Spleen (tissue), 11 donors: ENCODE results near the gene PLCG2. TPM values are rescaled to one million over a fixed set of nuclear protein-coding genes. Genes with fewer than 3 reads are reported as not detected.
"Not testable (repeated sequence)": the region's sequence is repeated elsewhere in the genome, so short reads cannot be mapped to it uniquely, and the experiment has no call there.

Source experiments
- DNase-seq: peaks from one replicate; pipeline ENCODE4 v3.0.0-alpha.2; 2020
- H3K27ac ChIP-seq, 8 donors: fragments of 200-600 bp; sonication (generic) in 7 of 8; 1 replicate in 4 of 8; 2 replicates in 4 of 8; pipeline versions ENCODE4 v1.5.0 to v1.8.0; 2016 to 2021; ENCODE audit warnings: inconsistent platforms in 4 of 8, mild to moderate bottlenecking in 4 of 8, moderate library complexity in 1 of 8
- H3K27me3 ChIP-seq, 7 donors: fragments of 200-600 bp; sonication (generic) in 6 of 7; replicated peaks in 1 of 7; 1 replicate in 4 of 7; 2 replicates in 3 of 7; pipeline versions ENCODE4 v1.5.0 to v1.8.0; 2016 to 2021; ENCODE audit warnings: inconsistent platforms in 3 of 7, mild to moderate bottlenecking in 1 of 7
- H3K36me3 ChIP-seq, 6 donors: fragments of 200-600 bp; sonication (generic) in 5 of 6; 1 replicate in 4 of 6; 2 replicates in 2 of 6; pipeline versions ENCODE4 v1.5.0 to v1.8.0; 2016 to 2021; ENCODE audit warnings: inconsistent platforms in 2 of 6
- H3K4me1 ChIP-seq, 6 donors: fragments of 200-600 bp; sonication (generic) in 5 of 6; 1 replicate in 3 of 6; 2 replicates in 3 of 6; pipeline versions ENCODE4 v1.5.0 to v1.8.0; 2016 to 2021; ENCODE audit warnings: inconsistent platforms in 3 of 6
- H3K4me3 ChIP-seq, 8 donors: fragments of 200-600 bp; sonication (generic) in 7 of 8; 1 replicate in 4 of 8; 2 replicates in 4 of 8; pipeline versions ENCODE4 v1.5.0 to v1.8.0; 2016 to 2021; ENCODE audit warnings: inconsistent platforms in 4 of 8, mild to moderate bottlenecking in 4 of 8, moderate library complexity in 2 of 8
- H3K9me3 ChIP-seq, 8 donors: fragments of 200-600 bp; sonication (generic) in 7 of 8; 1 replicate in 4 of 8; 2 replicates in 4 of 8; pipeline versions ENCODE4 v1.5.0 to v1.8.0; 2016 to 2021; ENCODE audit warnings: inconsistent platforms in 4 of 8
- POLR2A ChIP-seq, 3 donors: fragments of 450-650 bp; IDR thresholded peaks; one replicate each; pipeline ENCODE4 v1.5.1; 2017; ENCODE audit warnings: antibody characterized with exemption in 3 of 3, mild to moderate bottlenecking in 1 of 3
- POLR2AphosphoS5 ChIP-seq, 3 donors: sonication (generic); formaldehyde crosslinking; IDR thresholded peaks; one replicate each; pipeline ENCODE4 v1.5.1; 2017; ENCODE audit warnings: antibody characterized with exemption in 3 of 3
- WGBS, 5 donors: extraction: QIAGEN DNeasy Blood & Tissue Kit in 3 of 5; methylation state at CpG; one replicate each; pipeline versions ENCODE4 v1.1.5 to v1.1.7; 2013 to 2018; 5-methylcytosine and 5-hydroxymethylcytosine counted together
- intact Hi-C: fragments of 100-400 bp; cut with DNase I; formaldehyde crosslinking; loops from one replicate; pipeline ENCODE4 v1.15.0; 2023; ENCODE audit warnings: low total_unique reads
- polyA plus RNA-seq, 3 donors: library from polyadenylated mRNA; stranded (reverse); fragments of 200-250 nt; gene quantifications; one replicate each; pipeline ENCODE4 v1.2.1, GENCODE V29; 2013
- total RNA-seq, 7 donors: library from RNA; depleted of rRNA in 3 of 7; stranded (reverse); fragments of >200 nt in 3 of 7; fragmentation: NEBNext Ultra II Directional in 4 of 7; extraction: Animal tissue kit (Norgen Biotek cat#: 25700) in 4 of 7; gene quantifications; one replicate each; pipeline versions ENCODE4 v1.1.0 to v1.2.1, GENCODE V29; 2016 to 2021
- TF ChIP-seq, protein P1 (sequence below), 11 experiments: fragments of 200-600 bp in 7 of 11; fragments of 450-650 bp in 4 of 11; sonication (generic) in 4 of 11; IDR thresholded peaks in 8 of 11; conservative IDR thresholded peaks in 3 of 11; 1 replicate in 7 of 11; 2 replicates in 4 of 11; pipeline versions ENCODE4 v1.4.0 to v1.8.0; 2016 to 2021; ENCODE audit warnings: antibody characterized with exemption in 11 of 11, inconsistent platforms in 4 of 11, mild to moderate bottlenecking in 1 of 11
- donor health status: healthy with polysubstance abuse.
- donor health status: DM: no; HTN: no; CAD: no; lungs with moderate emphysema.
- donor health status: DM: no; HTN: no; CAD: no.
- donor health status: Bipolar disorder and iron deficiency.
- donor health status: healthy.
- donor health status: DM: no; HTN: no; CAD: no.
- donor health status: DM: yes; HTN: yes; CAD: no.

The PLCG2 gene
- total and polyA plus RNA-seq, 10 donors = 57.1 to 277 (median 145) TPM

DNA sequence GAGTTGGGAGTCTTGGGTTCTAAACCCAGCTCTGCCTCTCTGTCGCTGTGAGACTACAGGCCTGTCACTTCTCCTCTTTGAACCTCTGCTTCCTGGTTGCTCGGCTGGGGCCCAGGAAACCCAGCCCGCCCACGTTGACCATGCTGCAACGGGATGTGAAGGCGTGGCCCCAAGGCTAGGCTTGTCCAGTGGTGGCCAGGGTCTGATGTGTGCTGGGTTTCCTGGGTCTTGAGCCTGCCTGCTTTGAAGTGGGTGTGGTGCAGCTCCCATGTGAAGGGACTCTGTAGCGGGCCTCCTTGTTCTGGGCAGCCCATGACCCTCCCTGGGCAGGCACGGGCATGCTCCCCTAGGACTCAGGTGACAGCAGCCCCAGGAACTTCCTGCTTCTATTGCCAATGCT lies 149.9 kb downstream of the PLCG2 start:
- Histone ChIP-seq H3K4me1 (peaks cover 0 to 9% (median 0%) of the 10 kb centered on the region in 6 donors), H3K4me3 (no peak overlapping the region), H3K27ac (no peak overlapping the region), H3K36me3 (peaks cover 0 to 100% (median 82%) of the 10 kb centered on the region in 6 donors), H3K9me3 (no peaks in the 10 kb centered on the region), H3K27me3 (no peaks in the 10 kb centered on the region)
- intact Hi-C loops = no loop called here
- peak in 1 of 3 donors; percentile 41 for TF ChIP-seq POLR2AphosphoS5 (IDR thresholded peaks at IDR 0.05)
- TF ChIP-seq POLR2A (IDR thresholded peaks at IDR 0.05) = no peak
- WGBS, 5 donors = 32 to 58% (median 50%) methylated on average over 5 to 8 of the region's 8 CpGs
- no peak for DNase-seq

DNA sequence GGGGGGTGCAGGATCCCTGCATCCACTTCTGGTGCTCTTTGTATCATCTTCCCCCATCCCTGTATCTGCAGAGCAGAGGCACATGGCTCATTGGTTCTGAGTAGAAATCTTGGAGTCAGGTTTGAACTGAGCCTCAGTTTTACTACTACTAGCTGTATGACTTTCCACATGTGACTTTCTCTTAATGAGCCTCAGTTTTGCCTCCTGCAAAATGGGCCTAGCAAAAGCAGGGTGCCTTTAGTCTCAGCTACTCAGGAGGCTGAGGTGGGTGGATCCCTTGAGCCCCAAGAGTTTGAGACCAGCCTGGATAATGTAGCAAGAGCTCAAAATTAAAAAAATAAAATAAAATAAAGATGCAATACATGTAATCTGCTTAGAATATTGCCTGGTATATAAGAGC lies 150.8 kb downstream of the PLCG2 start:
- Histone ChIP-seq H3K4me1 (peaks cover 0 to 9% (median 0%) of the 10 kb centered on the region in 6 donors), H3K9me3 (no peaks in the 10 kb centered on the region), H3K27ac (no peak overlapping the region), H3K36me3 (peaks cover 0 to 100% (median 80%) of the 10 kb centered on the region in 6 donors), H3K27me3 (no peaks in the 10 kb centered on the region), H3K4me3 (no peak overlapping the region)
- TF ChIP-seq, protein P1, sequence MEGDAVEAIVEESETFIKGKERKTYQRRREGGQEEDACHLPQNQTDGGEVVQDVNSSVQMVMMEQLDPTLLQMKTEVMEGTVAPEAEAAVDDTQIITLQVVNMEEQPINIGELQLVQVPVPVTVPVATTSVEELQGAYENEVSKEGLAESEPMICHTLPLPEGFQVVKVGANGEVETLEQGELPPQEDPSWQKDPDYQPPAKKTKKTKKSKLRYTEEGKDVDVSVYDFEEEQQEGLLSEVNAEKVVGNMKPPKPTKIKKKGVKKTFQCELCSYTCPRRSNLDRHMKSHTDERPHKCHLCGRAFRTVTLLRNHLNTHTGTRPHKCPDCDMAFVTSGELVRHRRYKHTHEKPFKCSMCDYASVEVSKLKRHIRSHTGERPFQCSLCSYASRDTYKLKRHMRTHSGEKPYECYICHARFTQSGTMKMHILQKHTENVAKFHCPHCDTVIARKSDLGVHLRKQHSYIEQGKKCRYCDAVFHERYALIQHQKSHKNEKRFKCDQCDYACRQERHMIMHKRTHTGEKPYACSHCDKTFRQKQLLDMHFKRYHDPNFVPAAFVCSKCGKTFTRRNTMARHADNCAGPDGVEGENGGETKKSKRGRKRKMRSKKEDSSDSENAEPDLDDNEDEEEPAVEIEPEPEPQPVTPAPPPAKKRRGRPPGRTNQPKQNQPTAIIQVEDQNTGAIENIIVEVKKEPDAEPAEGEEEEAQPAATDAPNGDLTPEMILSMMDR (IDR thresholded peaks at IDR 0.05 in 8 of 11, conservative IDR thresholded peaks at IDR 0.05 in 3 of 11) = no peak
- no peak for TF ChIP-seq POLR2AphosphoS5 (IDR thresholded peaks at IDR 0.05)
- TF ChIP-seq POLR2A (IDR thresholded peaks at IDR 0.05) = no peak
- intact Hi-C loops = no loop called here
- no peak for DNase-seq

DNA sequence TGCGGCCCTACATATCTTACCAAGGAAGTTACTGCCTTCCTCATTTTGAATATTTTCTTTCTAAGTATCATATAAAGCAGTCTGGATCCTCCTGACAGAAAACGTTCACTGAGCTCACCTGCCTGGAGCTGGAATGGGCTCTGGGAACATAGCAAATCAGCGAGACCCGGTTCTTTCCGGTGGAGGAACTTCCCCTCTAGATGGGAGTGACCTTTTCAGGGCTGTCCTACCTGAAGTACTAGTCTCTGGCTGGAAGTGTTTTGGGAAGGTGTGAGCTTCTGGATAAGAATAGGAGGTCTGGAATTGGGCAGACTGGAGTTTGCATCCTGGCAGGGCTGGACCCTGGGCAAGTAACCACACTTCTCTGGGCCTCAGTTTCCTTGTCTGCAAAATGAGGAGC lies 152.8 kb downstream of the PLCG2 start:
- Histone ChIP-seq H3K4me1 (peaks cover 0 to 9% (median 0%) of the 10 kb centered on the region in 6 donors), H3K9me3 (no peaks in the 10 kb centered on the region), H3K27ac (no peak overlapping the region), H3K36me3 (peaks cover 0 to 100% (median 92%) of the 10 kb centered on the region in 6 donors), H3K27me3 (no peaks in the 10 kb centered on the region), H3K4me3 (no peak overlapping the region)
- 84 to 98% (median 91%) methylated on average over 5 of the region's 5 CpGs for WGBS, 5 donors
- DNase-seq = no peak
- intact Hi-C loops = no loop called here
- TF ChIP-seq, protein P1 (IDR thresholded peaks at IDR 0.05 in 8 of 11, conservative IDR thresholded peaks at IDR 0.05 in 3 of 11) = no peak
- TF ChIP-seq POLR2A (IDR thresholded peaks at IDR 0.05) = no peak
- no peak for TF ChIP-seq POLR2AphosphoS5 (IDR thresholded peaks at IDR 0.05)

DNA sequence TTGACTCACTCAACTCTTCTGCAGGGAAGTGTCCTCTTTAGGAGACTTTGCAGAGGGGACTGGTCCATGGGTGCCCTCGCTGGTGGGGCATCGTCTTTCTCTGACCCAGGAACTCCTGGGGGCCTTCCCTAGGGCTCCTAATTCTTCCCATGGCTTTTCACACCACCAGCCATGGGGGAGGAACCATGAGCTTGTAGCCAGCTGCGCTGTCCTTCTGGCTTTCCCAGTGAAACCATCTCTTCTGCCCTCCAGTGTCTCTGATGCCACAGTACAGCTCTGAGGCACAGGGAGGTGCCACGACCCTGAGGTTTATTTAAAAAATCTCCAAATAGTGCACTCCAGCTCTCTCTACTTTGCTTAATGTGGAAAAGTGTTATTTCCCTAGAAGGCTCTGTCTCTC lies 153.6 kb downstream of the PLCG2 start:
- H3K27me3 ChIP-seq = no peaks in the 10 kb centered on the region
- peaks cover 2 to 100% (median 92%) of the 10 kb centered on the region in 6 donors for H3K36me3 ChIP-seq
- H3K9me3 ChIP-seq = no peaks in the 10 kb centered on the region
- no peak overlapping the region for H3K27ac ChIP-seq
- no peak overlapping the region for H3K4me3 ChIP-seq
- no peak for DNase-seq
- H3K4me1 ChIP-seq = peaks cover 0 to 9% (median 0%) of the 10 kb centered on the region in 6 donors
- 83 to 98% (median 90%) methylated on average over 3 to 4 of the region's 4 CpGs for WGBS, 5 donors
- TF ChIP-seq, protein P1 (IDR thresholded peaks at IDR 0.05 in 8 of 11, conservative IDR thresholded peaks at IDR 0.05 in 3 of 11) = no peak
- intact Hi-C loops = no loop called here

DNA sequence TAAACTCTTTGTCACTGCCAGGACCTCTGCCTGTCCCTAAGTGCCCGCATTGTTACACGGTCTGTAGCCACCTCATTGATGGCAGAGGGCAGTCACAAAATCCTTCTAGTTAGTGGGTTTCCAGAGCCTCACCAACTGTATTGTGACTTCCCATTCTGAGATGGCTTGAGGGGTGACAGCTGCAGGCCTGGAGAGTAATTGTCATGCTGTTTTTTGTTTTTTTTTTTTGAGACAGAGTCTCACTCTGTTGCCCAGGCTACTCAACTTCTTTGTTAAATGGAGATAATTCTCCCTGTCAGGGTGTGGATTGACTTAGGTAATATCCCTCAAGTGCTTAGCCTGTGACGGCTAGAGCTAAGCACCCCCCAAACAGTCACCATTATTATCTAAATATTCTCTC lies 154.3 kb downstream of the PLCG2 start:
- intact Hi-C loops = no loop called here
- no peak for DNase-seq
- Histone ChIP-seq H3K4me3 (no peak overlapping the region), H3K27ac (no peak overlapping the region), H3K27me3 (no peaks in the 10 kb centered on the region), H3K9me3 (no peaks in the 10 kb centered on the region), H3K36me3 (peaks cover 2 to 100% (median 92%) of the 10 kb centered on the region in 6 donors), H3K4me1 (peaks cover 0 to 5% (median 0%) of the 10 kb centered on the region in 6 donors)
- TF ChIP-seq POLR2A (IDR thresholded peaks at IDR 0.05) = no peak
- TF ChIP-seq, protein P1 (IDR thresholded peaks at IDR 0.05 in 8 of 11, conservative IDR thresholded peaks at IDR 0.05 in 3 of 11) = no peak
- no peak for TF ChIP-seq POLR2AphosphoS5 (IDR thresholded peaks at IDR 0.05)
- 95 to 98% (median 96%) methylated on average over 3 of the region's 3 CpGs for WGBS, 5 donors

DNA sequence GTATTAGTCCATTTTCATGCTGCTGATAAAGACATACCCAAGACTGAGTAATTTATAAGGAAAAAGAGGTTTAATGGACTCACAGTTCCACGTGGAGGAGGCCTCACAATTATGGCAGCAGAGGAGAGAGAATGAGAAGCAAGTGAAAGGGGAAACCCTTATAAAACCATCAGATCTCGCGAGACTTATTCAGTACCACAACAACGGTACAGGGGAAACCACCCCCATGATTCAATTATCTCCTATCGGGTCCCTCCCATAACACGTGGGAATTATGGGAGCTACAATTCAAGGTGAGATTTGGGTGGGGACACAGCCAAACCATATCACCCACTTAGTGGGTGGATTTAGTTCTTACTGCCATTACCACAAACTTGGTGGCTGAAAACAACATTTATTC lies 155.6 kb downstream of the PLCG2 start:
- DNase-seq, H3K27me3 ChIP-seq, H3K27ac ChIP-seq, H3K4me3 ChIP-seq, H3K9me3 ChIP-seq, intact Hi-C loops, H3K4me1 ChIP-seq: not testable (repeated sequence)
- peaks cover 2 to 100% (median 92%) of the 10 kb centered on the region in 6 donors for H3K36me3 ChIP-seq
- 75 to 85% (median 81%) methylated on average over 6 of the region's 6 CpGs for WGBS, 5 donors
